ENCODE data around the gene SPINK6.

The SPINK6 gene

DNA sequence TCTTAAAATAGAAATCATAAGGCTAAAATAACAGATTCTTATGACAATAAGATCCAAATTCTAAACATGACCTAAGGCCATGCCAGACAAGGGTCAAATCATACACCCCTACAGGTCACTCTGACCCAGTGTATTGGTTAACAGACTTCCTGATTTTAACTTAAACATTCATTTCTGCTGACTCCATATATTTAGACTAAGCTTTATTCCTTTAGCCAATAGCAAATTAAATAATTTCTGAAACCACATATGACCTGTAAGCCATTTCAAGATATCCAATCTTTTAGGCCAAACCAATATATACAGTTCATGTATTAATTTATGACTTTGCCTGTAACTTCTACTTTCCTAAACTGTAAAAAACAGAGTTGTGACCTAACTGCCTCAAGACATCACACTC lies 58.4 kb downstream of the SPINK6 start:
- Histone ChIP-seq H3K4me1 (ENCODE audit: control insufficient read depth in 2 of 2, insufficient read depth in 2 of 2, low read length in 2 of 2) (no peaks in the 10 kb centered on the region), H3K27ac (ENCODE audit: low read depth in 2 of 2, low read length in 2 of 2) (no peak overlapping the region), H3K4me3 (ENCODE audit: low read length in 2 of 2) (no peak overlapping the region), H3K9me3 (ENCODE audit: control insufficient read depth in 2 of 2, low read length in 2 of 2) (no peaks in the 10 kb centered on the region), H3K9ac (ENCODE audit: low read depth in 1 of 2, low read length in 2 of 2) (no peak overlapping the region), H3K36me3 (ENCODE audit: control insufficient read depth in 2 of 2, insufficient read depth in 2 of 2, low read length in 2 of 2) (no peaks in the 10 kb centered on the region), H3K27me3 (ENCODE audit: control insufficient read depth in 2 of 2, insufficient read depth in 2 of 2, low read length in 2 of 2) (no peaks in the 10 kb centered on the region)
